Measurements from ENCODE around the gene ACMSD. TPM values are rescaled to one million over a fixed set of nuclear protein-coding genes. Genes with fewer than 3 reads are reported as not detected.

The ACMSD gene
- total RNA-seq, 1 donor from 2014 or later = not detected

DNA sequence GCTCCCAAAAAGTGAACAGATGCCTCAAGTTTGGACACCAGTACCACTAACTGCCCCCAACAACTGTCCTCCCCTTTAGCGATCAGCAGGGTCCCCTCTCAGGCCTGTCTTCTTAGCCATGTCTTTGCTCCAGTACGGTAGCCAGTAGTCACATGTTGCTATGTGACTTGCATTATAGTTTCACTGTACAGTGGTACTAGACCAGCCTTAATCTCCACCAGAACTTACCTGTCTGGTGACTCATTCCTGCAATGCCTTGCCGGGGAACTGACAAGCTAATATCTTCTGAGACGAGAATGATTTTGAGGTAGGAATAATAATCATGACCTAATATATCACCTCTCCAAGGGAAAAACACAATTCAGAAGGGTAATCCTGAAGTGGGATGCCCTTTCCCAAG is 23.7 kb downstream of the ACMSD start:
- Histone ChIP-seq H3K4me1 (no peaks in the 10 kb centered on the region), H3K27ac (replicated peaks) (no peak overlapping the region), H3K36me3 (no peaks in the 10 kb centered on the region), H3K9me3 (replicated peaks) (no peaks in the 10 kb centered on the region), H3K4me3 (no peak overlapping the region), H3K27me3 (ENCODE audit: low read depth) (no peaks in the 10 kb centered on the region)
- no peak for DNase-seq
- TF ChIP-seq, protein P1, sequence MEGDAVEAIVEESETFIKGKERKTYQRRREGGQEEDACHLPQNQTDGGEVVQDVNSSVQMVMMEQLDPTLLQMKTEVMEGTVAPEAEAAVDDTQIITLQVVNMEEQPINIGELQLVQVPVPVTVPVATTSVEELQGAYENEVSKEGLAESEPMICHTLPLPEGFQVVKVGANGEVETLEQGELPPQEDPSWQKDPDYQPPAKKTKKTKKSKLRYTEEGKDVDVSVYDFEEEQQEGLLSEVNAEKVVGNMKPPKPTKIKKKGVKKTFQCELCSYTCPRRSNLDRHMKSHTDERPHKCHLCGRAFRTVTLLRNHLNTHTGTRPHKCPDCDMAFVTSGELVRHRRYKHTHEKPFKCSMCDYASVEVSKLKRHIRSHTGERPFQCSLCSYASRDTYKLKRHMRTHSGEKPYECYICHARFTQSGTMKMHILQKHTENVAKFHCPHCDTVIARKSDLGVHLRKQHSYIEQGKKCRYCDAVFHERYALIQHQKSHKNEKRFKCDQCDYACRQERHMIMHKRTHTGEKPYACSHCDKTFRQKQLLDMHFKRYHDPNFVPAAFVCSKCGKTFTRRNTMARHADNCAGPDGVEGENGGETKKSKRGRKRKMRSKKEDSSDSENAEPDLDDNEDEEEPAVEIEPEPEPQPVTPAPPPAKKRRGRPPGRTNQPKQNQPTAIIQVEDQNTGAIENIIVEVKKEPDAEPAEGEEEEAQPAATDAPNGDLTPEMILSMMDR (IDR thresholded peaks at IDR 0.05; ENCODE audit: borderline replicate concordance) = no peak
- intact Hi-C loops (cut with micrococcal nuclease) = no loop called here

DNA sequence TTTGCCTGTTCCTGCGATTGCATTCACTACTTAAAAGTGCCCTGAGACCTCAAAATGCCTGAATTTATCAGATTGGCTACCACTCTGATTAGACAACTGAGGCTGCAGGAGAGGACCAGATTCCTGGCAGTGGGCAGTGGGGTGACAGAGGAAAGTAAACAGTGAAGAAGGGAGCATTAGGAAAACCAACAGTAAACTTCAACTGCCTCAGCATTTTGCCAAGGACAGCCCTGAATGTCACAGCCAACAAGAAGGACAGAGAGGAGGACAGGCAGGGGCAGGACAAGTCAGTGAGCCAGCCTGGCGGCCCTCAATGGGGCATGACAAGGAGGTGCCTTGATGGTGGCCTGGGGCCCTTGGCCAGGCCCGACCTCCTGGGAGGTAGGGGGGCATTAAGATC is 24.3 kb downstream of the ACMSD start:
- no peaks in the 10 kb centered on the region for H3K27me3 ChIP-seq (ENCODE audit: low read depth)
- no peak for DNase-seq
- TF ChIP-seq, protein P1 (IDR thresholded peaks at IDR 0.05; ENCODE audit: borderline replicate concordance) = no peak
- H3K36me3 ChIP-seq = no peaks in the 10 kb centered on the region
- H3K27ac ChIP-seq (replicated peaks) = no peak overlapping the region
- no peaks in the 10 kb centered on the region for H3K4me1 ChIP-seq
- no peak overlapping the region for H3K4me3 ChIP-seq
- H3K9me3 ChIP-seq (replicated peaks) = no peaks in the 10 kb centered on the region
- intact Hi-C loops (cut with micrococcal nuclease) = no loop called here

DNA sequence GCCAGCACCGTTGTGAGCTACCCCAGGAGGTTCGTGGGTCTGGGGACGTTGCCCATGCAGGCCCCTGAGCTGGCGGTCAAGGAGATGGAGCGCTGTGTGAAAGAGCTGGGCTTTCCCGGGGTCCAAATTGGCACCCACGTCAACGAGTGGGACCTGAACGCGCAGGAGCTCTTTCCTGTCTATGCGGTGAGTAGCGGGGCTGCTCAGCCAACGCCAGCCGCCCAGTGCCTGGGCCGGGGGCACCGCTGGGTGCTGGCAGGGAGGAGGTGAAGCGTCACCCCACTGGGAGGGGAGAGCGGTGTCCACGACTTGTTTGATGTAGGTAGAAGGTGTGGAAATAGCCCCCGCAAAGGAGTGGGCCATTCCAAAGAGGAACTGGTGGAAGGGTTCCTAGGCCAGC is 25.0 kb downstream of the ACMSD start:
- no peaks in the 10 kb centered on the region for H3K9me3 ChIP-seq (replicated peaks)
- intact Hi-C loops (cut with micrococcal nuclease) = no loop called here
- H3K27ac ChIP-seq (replicated peaks) = no peak overlapping the region
- H3K36me3 ChIP-seq = no peaks in the 10 kb centered on the region
- H3K4me3 ChIP-seq = no peak overlapping the region
- no peaks in the 10 kb centered on the region for H3K27me3 ChIP-seq (ENCODE audit: low read depth)
- TF ChIP-seq, protein P1 (IDR thresholded peaks at IDR 0.05; ENCODE audit: borderline replicate concordance) = no peak
- no peak for DNase-seq
- H3K4me1 ChIP-seq = no peaks in the 10 kb centered on the region

DNA sequence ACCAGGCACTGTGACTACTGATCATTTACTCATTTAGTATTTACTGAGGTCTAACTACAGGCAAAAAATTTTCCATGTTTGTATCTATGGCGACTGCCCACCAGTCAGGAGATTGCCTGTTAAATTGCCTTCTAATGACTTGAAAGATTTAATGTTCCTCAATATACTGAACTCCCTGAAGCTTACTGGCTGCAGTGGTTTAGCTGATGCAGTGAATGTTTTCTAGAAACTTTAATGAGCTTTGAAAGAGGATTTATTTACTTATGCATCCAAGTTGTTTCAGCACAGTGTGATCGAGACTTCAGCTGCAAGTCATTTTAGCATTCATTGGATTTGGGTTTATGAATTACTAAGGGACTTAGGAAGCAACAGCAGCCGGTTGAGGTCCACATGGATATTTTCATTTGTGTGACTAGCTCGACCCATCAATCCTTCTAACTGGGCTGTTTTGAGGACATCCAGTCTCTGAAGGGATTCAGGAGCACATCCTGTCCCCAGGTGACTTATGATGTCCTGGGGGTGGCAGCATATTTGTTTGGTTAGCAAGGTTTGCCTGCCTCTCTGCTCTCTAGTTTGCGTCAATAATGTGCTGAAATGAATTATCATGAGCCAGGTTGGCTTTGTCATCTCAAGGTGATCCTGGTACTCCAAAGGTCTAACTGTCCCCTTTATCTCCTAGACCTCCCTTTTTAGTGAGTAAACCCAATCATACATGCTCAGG is 26.8 kb downstream of the ACMSD start:
- no peak overlapping the region for H3K4me3 ChIP-seq
- H3K27ac ChIP-seq (replicated peaks) = no peak overlapping the region
- H3K4me1 ChIP-seq = no peaks in the 10 kb centered on the region
- TF ChIP-seq, protein P1 (IDR thresholded peaks at IDR 0.05; ENCODE audit: borderline replicate concordance) = no peak
- intact Hi-C loops (cut with micrococcal nuclease) = no loop called here
- no peaks in the 10 kb centered on the region for H3K27me3 ChIP-seq (ENCODE audit: low read depth)
- DNase-seq = no peak
- H3K36me3 ChIP-seq = no peaks in the 10 kb centered on the region
- H3K9me3 ChIP-seq (replicated peaks) = no peaks in the 10 kb centered on the region

DNA sequence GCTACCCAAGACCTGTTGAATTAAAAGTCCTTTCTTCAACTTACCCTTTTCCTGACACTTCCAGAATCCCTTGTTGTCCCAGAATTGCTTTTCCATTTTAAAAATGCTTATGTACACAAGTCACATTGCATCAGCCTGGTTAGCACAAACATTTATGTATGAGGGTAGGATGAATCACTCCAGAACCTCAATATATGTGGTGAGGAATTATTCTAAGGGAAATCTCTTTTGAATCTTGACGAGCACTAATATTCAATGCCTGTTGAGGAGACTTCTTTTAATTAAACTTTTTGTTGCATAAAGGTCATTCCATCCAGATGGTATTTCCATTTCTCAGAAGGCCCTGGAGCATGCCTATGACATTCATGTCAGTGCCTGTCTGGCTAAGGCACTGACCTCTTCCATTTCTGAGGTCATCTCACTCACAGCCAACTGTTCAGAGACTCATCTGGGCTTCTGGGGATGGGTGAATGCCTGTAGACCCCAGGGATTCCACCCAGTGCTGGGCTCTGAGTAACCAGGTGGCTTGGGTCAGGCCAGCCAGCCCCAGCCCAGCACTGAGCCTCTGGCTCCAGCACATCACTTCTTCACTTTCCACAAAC is 28.2 kb downstream of the ACMSD start:
- intact Hi-C loops (cut with micrococcal nuclease) = no loop called here
- H3K27me3 ChIP-seq (ENCODE audit: low read depth) = no peaks in the 10 kb centered on the region
- H3K9me3 ChIP-seq (replicated peaks) = no peaks in the 10 kb centered on the region
- no peak overlapping the region for H3K4me3 ChIP-seq
- no peaks in the 10 kb centered on the region for H3K36me3 ChIP-seq
- H3K27ac ChIP-seq (replicated peaks) = no peak overlapping the region
- H3K4me1 ChIP-seq = no peaks in the 10 kb centered on the region
- TF ChIP-seq, protein P1 (IDR thresholded peaks at IDR 0.05; ENCODE audit: borderline replicate concordance) = no peak
- no peak for DNase-seq
